Fibroblast of lung (primary cell): ENCODE measurements around the gene F3. TPM values are rescaled to one million over a fixed set of nuclear protein-coding genes. Genes with fewer than 3 reads are reported as not detected.
"Not testable (repeated sequence)": the region's sequence is repeated elsewhere in the genome, so short reads cannot be mapped to it uniquely, and the experiment has no call there.

Experiments
- DNase-seq, 2 donors: peaks; one replicate each; pipeline versions ENCODE4 v3.0.0 to v3.0.0-alpha.2; 2010; ENCODE audit warnings: low read depth in 2 of 2
- H2AFZ ChIP-seq: 2 replicates; pipeline ENCODE4 v1.5.1; 2012; ENCODE audit warnings: low read length, control low read depth, inconsistent platforms
- H3K27ac ChIP-seq: 2 replicates; pipeline ENCODE4 v1.5.1; 2011; ENCODE audit warnings: low read length, control low read depth; ENCODE audit not compliant: insufficient read depth
- H3K27me3 ChIP-seq: 2 replicates; pipeline ENCODE4 v1.5.1; 2011; ENCODE audit warnings: mild to moderate bottlenecking, low read length; ENCODE audit not compliant: control insufficient read depth, insufficient read depth
- H3K36me3 ChIP-seq: 2 replicates; pipeline ENCODE4 v1.5.1; 2011; ENCODE audit warnings: low read length; ENCODE audit not compliant: control insufficient read depth, insufficient read depth
- H3K4me1 ChIP-seq: 2 replicates; pipeline ENCODE4 v1.5.1; 2011; ENCODE audit warnings: low read length; ENCODE audit not compliant: control insufficient read depth, insufficient read depth; ENCODE audit errors: extremely low read depth
- H3K4me2 ChIP-seq: 2 replicates; pipeline ENCODE4 v1.5.1; 2011; ENCODE audit warnings: low read length, control low read depth; ENCODE audit not compliant: insufficient read depth; ENCODE audit errors: extremely low read depth
- H3K4me3 ChIP-seq, 4 experiments: fragments of 200-600 bp in 1 of 4; sonication (generic) in 1 of 4; replicated peaks in 1 of 4; 2 replicates each; pipeline ENCODE4 v1.5.1; 2011 to 2016; ENCODE audit warnings: low read length in 4 of 4, low read depth in 3 of 4, mild to moderate bottlenecking in 3 of 4, control low read depth in 2 of 4, inconsistent platforms in 1 of 4, mixed read lengths in 1 of 4; ENCODE audit not compliant: insufficient read depth in 1 of 4; ENCODE audit errors: control extremely low read depth in 1 of 4
- H3K79me2 ChIP-seq: 2 replicates; pipeline ENCODE4 v1.5.1; 2012; ENCODE audit warnings: mild to moderate bottlenecking, low read length, inconsistent platforms; ENCODE audit not compliant: control insufficient read depth, insufficient read depth
- H3K9ac ChIP-seq: 2 replicates; pipeline ENCODE4 v1.5.1; 2011; ENCODE audit warnings: mild to moderate bottlenecking, low read length, control low read depth; ENCODE audit not compliant: insufficient read depth
- H3K9me3 ChIP-seq: 2 replicates; pipeline ENCODE4 v1.5.1; 2012; ENCODE audit warnings: low read depth, low read length; ENCODE audit not compliant: control insufficient read depth, insufficient read depth
- H4K20me1 ChIP-seq: 2 replicates; pipeline ENCODE4 v1.5.1; 2011; ENCODE audit warnings: low read length; ENCODE audit not compliant: control insufficient read depth, insufficient read depth; ENCODE audit errors: extremely low read depth
- CTCF ChIP-seq, 2 donors: IDR thresholded peaks in 1 of 2; conservative IDR thresholded peaks in 1 of 2; 1 replicate in 1 of 2; 2 replicates in 1 of 2; pipeline ENCODE4 v1.5.1; 2011 to 2012; ENCODE audit warnings: low read length in 2 of 2, control low read depth in 1 of 2, inconsistent platforms in 1 of 2, low read depth in 1 of 2, mild to moderate bottlenecking in 1 of 2
- EZH2 ChIP-seq: IDR thresholded peaks from 2 replicates; pipeline ENCODE4 v1.5.1; 2012; ENCODE audit warnings: low read length, control low read depth, mild to moderate bottlenecking; ENCODE audit errors: missing control alignments
- polyA plus RNA-seq, 2 donors: library from polyadenylated mRNA; depleted of rRNA in 1 of 2; stranded (reverse) in 1 of 2; unstranded in 1 of 2; fragments of >200 nt; gene quantifications; 2 replicates each; pipeline ENCODE4 v1.2.1, GENCODE V29; 2011 to 2012; ENCODE audit warnings: missing spikeins in 1 of 2
- total RNA-seq: library from RNA; depleted of rRNA; stranded (reverse); fragments of >200 nt; gene quantifications from 2 replicates; pipeline ENCODE4 v1.2.1, GENCODE V29; 2014

F3 gene
- total and polyA plus RNA-seq, 2 donors (not counting 1 experiment from before 2014, with no cell fraction given), result 234 to 400 TPM

GRCh38 chr1:94578856-94579255 is 37.3 kb upstream of the F3 start:
- no peak overlapping the region for H3K27ac ChIP-seq
- no peak overlapping the region for H3K4me2 ChIP-seq

DNA sequence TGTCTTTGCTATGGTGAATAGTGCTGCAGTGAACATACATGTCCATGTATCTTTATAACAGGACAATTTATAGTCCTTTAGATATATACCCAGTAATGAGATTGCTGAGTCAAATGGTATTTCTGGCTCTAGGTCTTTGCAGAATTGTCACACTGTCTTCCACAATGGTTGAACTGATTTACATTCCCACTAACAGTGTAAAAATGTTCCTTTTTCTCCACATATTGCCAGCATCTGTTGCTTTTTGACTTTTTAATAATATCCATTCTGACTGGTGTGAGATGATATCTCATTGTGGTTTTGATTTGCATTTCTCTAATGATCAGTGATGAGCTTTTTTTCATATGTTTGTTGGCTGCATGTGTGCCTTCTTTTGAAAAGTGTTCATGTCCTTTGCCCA is 32.4 kb upstream of the F3 start:
- not testable (repeated sequence) for H3K9me3 ChIP-seq, H3K27ac ChIP-seq, H3K36me3 ChIP-seq, H3K79me2 ChIP-seq, H2AFZ ChIP-seq, H3K4me1 ChIP-seq, H3K4me2 ChIP-seq, DNase-seq, H3K4me3 ChIP-seq, H4K20me1 ChIP-seq, H3K27me3 ChIP-seq, H3K9ac ChIP-seq

More at GRCh38 chr1:94578856-94579255, 37.3 kb upstream of the F3 start:
- no peak overlapping the region for H3K9ac ChIP-seq
- H3K9me3 ChIP-seq, result no peaks in the 10 kb centered on the region
- TF ChIP-seq CTCF (conservative IDR thresholded peaks at IDR 0.05 in 1 of 2, IDR thresholded peaks at IDR 0.05 in 1 of 2; ENCODE audit: low read depth in 1 of 2, low read length in 2 of 2), result no peak
- no peak for TF ChIP-seq EZH2
- H3K79me2 ChIP-seq, result no peaks in the 10 kb centered on the region
- no peaks in the 10 kb centered on the region for H3K36me3 ChIP-seq
- no peak overlapping the region for H2AFZ ChIP-seq
- DNase-seq, result peak; percentile 39 to 60
- no peak overlapping the region for H3K4me3 ChIP-seq
- no peaks in the 10 kb centered on the region for H3K27me3 ChIP-seq
- no peaks in the 10 kb centered on the region for H4K20me1 ChIP-seq
- peaks cover 19% of the 10 kb centered on the region for H3K4me1 ChIP-seq

DNA sequence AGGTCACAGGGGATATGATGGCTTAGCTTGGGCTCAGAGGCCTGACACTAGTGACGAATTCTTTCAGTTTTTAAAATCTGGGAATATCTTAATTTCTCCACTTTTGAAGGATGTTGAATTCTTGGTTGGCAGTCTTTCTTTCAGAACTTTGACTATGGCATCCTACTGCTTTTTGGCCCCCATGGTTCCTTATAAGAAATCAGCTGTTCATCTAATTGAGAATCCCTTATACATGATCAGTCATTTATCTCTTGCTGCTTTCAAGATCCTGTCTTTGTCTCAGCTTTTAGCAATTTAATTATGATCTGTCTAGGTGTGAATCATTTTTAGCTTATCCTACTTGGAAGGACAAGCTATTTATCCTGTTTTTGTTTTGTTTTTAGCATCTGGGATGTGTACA is 31.2 kb upstream of the F3 start:
- H3K4me2 ChIP-seq, result no peak overlapping the region
- H3K27ac ChIP-seq, result no peak overlapping the region
- no peaks in the 10 kb centered on the region for H3K79me2 ChIP-seq
- no peak overlapping the region for H2AFZ ChIP-seq
- no peaks in the 10 kb centered on the region for H3K9me3 ChIP-seq
- TF ChIP-seq CTCF (conservative IDR thresholded peaks at IDR 0.05 in 1 of 2, IDR thresholded peaks at IDR 0.05 in 1 of 2; ENCODE audit: low read depth in 1 of 2, low read length in 2 of 2), result no peak
- TF ChIP-seq EZH2, result no peak
- DNase-seq, result no peak
- H3K4me1 ChIP-seq, result no peaks in the 10 kb centered on the region
- H3K9ac ChIP-seq, result no peak overlapping the region
- no peaks in the 10 kb centered on the region for H3K27me3 ChIP-seq
- no peaks in the 10 kb centered on the region for H3K36me3 ChIP-seq
- H3K4me3 ChIP-seq, result no peak overlapping the region
- no peaks in the 10 kb centered on the region for H4K20me1 ChIP-seq

DNA sequence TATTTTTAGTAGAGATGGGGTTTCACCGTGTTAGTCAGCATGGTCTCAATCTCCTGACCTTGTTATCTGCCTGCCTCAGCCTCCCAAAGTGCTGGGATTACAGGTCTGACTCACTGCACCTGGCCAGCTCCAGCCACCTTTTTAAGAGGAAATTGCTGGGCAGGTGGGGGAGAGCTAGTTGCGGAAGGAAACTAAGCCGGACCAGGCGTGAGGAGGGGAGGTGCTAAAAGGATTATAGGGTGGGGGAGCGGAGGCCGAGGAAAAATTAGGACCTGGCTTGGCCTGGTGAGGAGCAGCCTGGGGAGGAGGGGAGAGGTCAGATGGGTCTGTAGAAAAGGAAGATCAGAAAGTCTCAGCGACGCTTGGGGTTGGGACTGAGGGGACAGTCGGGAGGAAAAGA is 29.4 kb upstream of the F3 start:
- not testable (repeated sequence) for H3K36me3 ChIP-seq, H3K27me3 ChIP-seq, H3K27ac ChIP-seq, DNase-seq, H3K9ac ChIP-seq, H3K9me3 ChIP-seq, H3K79me2 ChIP-seq, H3K4me1 ChIP-seq, H2AFZ ChIP-seq, H4K20me1 ChIP-seq, H3K4me3 ChIP-seq, H3K4me2 ChIP-seq

DNA sequence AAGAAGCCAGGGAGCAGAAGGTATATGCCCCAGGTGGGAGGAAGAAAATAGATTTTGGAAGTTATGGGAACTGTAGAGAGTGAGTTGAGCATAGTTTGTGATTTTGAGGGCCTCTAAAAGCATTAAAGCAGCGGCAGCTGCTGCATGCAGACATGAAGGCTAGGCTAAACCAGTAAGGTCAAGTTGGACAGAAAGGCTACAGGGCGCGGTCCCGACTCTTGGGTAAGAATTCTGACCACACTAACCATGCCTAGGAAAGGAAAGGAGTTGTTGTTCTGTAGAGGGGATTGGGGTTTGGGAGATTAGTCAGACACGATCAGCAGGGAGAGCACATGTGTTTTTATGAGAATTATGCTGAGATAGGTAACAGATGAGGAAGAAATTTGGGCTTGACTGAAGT is 27.2 kb upstream of the F3 start:
- not testable (repeated sequence) for H3K9me3 ChIP-seq, H3K4me3 ChIP-seq, H4K20me1 ChIP-seq, H3K4me1 ChIP-seq, H3K9ac ChIP-seq, H3K27ac ChIP-seq, H3K4me2 ChIP-seq, H3K27me3 ChIP-seq, H3K36me3 ChIP-seq, H3K79me2 ChIP-seq, H2AFZ ChIP-seq
- DNase-seq, result peak in 1 of 2 donors; percentile 23
